Pulmonary artery endothelial cell (primary cell): ENCODE data around the gene MAN1A1. TPM values are rescaled to one million over a fixed set of nuclear protein-coding genes. Genes with fewer than 3 reads are reported as not detected.

Experiments
- DNase-seq: peaks from one replicate; pipeline ENCODE4 v3.0.0-alpha.2; 2011; ENCODE audit warnings: low read depth, low spot score
- total RNA-seq: library from RNA; depleted of rRNA; stranded (reverse); fragments of >200 nt; gene quantifications from 2 replicates; pipeline ENCODE4 v1.2.3, GENCODE V29; 2014

The MAN1A1 gene
- total RNA-seq, 1 donor from 2014 or later, result 29.6 TPM

GRCh38 chr6:119346936-119347335, 2.6 kb downstream of the MAN1A1 start:
- no peak for DNase-seq

GRCh38 chr6:119346450-119346849, 3.1 kb downstream of the MAN1A1 start:
- DNase-seq, result no peak

DNA sequence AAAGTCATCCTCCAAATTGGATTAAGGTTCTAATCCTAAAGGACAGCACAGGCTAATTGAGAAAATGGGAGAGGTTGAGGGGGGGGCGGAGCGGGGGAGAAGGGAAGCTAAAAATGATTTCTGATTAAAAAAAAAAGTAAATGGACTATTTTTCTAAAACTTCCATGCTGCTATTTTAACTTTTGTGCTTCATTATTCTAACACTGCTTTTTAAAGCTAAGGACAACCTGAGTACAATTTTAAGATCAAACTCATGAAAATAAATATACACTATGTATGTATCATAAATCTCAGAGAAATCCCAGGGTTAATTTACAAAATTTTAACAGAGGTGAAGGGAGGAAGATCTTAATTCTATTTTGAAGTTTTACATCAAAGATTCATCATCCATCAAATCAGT, 4.4 kb downstream of the MAN1A1 start:
- DNase-seq, result no peak

DNA sequence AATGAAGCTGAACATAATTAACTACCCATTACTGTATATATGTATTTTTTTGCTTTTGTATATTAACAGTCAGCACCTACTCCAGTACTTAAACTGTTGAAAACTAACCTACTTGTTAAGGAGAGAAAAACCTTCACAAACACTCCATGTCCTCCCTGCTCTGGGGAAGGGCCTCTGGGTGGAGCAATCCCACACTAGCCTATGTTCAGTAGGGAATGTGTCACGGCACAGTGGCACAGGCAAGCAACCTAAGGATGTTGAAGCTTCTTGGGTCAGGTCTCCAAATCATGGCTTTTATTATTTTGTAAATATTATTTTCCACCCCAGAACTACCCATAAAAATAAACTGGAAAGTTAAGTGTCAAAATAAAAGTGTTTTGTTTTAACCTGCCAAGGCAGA, 5.3 kb downstream of the MAN1A1 start:
- no peak for DNase-seq

- DNase-seq, result no peak
These were observed 5.9 kb downstream of the MAN1A1 start for GRCh38 chr6:119343573-119344146.

DNA sequence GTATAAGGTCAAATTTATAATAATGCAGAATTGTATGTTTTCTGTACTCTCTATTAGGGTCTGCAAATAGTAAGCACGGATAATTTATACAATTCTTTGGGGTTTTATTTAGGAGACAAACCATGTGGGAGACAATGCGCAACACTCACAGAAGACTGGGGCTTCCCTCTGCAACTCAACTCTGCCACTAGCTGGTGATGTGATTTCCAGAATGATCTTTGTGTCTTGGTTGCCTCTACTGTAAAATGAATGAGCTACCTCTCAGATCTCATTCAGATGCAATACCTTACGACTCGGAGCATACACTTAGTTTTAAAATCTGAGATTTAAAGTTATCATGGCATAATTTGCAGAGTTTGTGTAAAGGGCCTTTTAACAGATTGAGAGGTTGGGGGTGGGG, 6.4 kb downstream of the MAN1A1 start:
- no peak for DNase-seq

- no peak for DNase-seq
These were observed 7.1 kb downstream of the MAN1A1 start for GRCh38 chr6:119342430-119342829.

DNA sequence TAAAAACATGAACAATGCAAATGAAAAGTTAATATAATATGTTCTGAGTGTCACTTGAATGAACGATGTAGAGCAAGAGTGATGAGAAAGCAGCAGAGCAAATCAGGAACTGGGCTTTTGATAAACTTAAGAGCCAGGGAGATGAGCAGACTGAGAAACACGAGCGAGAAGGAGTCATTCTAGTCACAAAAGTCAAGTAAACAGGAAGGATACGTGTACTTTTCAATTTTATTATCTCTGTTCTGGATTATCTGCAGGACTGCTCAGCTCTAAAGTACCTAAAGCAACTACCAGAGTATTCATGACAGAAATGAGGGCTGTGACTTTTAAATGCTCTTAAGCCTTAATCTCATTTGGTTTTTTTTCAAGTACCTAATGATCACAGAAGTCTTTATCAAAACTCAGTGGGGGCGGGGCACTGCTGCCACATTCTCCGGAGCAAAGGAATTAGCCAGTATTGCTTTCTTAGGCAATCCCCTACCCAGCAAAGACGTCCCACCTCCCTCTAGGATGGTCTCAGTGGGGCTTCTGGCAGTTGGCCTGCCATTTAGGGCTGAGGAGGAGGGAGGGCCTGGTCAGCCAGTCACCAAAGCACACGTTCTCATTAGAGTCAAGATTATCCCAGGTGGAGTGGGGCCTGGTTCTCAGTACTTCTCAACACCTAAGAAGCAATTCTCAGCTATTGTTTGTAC, 8.6 kb downstream of the MAN1A1 start:
- no peak for DNase-seq

GRCh38 chr6:119339941-119340456, 9.6 kb downstream of the MAN1A1 start:
- no peak for DNase-seq

GRCh38 chr6:119337762-119338161, 11.8 kb downstream of the MAN1A1 start:
- no peak for DNase-seq

DNA sequence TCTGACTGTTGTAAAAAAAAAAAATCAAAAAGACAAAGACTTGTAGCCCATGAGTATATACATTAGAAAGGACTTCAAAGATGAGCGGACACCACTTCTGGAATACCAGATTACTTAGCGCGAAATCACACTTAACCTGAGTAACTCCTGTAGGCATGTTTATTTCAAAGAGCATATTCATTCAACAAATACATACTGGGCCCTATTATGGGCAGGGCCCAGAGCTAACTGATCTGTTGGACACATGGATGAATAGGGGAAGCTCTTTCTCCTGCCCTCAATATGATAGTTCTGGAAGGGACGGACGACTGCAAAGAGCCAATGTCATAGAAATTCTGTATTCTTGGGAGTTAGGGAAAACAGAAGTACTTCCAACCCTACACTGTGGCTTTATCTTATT, 12.3 kb downstream of the MAN1A1 start:
- DNase-seq, result no peak

GRCh38 chr6:119334535-119335264, 14.9 kb downstream of the MAN1A1 start:
- DNase-seq, result no peak

GRCh38 chr6:119333707-119334295, 15.8 kb downstream of the MAN1A1 start:
- DNase-seq, result no peak

DNA sequence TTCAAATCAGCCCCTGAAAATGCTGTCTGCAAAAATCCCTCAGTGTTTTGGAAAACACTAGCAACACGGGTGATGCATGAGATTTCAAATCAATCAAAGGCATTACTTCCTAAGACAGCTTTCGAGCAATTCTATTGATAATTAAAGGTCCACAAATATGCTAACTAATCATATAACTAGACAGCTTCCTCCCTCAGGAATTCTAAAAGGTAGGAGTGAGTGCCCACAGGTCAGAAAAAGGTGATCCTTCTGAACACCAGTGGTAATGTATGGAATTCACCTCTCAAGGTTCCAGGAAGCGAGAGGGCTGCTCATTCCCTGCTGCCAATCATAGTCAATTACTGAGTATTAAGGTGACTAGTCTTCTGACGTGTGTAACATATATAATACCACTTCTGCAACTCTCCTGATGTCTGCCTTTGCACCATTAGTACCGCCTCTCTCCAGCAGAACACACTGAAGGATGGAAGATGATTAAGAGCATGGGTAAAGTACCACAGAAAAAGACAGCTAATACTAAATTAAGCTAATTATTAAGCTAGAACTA, 16.4 kb downstream of the MAN1A1 start:
- no peak for DNase-seq

- DNase-seq, result no peak
These were observed 17.8 kb downstream of the MAN1A1 start for GRCh38 chr6:119331663-119332286.

DNA sequence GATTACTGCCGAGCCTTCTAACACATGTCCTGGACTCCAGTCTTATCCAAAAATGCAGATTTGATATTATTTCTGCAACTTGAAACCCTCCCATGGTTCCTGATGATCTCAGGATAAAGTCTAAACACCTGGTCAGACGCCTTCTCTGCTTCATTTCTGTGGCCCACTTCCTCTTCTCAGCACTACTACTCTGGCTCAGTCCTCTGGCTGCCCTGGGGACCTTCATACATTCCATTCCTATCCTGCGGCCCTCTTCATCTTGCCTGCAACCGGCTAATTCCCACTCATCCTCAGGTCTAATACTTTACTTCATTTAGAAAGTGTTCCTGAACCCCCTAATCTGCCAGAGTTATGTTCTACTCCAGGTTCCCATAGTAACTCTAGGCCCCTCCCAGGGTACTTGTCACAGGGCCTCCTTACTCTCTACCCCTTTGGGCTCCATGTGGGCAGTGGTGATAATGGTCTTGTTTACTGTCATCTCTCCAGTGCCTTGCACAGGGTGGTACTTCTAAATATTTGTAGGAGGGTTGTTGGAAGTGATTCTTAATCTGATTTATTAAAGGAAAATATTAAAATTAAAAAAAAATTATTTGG, 18.9 kb downstream of the MAN1A1 start:
- no peak for DNase-seq

DNA sequence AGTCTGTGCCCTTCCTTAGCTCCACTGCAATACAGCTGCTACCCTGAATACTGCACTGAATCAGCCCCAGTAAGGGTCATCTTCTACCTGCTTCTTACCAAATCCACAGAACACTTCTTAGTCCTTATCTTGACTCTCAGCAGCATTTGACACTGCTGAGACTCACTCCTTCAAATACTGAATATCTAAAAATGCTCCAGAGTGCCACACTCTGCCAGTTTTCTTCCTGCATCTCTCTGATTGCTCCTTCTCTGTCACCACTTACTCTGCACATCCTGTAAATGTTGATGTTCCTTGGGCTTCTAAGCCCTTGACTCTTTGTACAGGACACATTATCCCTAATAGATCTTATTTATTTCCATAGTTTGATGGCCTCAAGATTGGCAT, 19.8 kb downstream of the MAN1A1 start:
- DNase-seq, result no peak

DNA sequence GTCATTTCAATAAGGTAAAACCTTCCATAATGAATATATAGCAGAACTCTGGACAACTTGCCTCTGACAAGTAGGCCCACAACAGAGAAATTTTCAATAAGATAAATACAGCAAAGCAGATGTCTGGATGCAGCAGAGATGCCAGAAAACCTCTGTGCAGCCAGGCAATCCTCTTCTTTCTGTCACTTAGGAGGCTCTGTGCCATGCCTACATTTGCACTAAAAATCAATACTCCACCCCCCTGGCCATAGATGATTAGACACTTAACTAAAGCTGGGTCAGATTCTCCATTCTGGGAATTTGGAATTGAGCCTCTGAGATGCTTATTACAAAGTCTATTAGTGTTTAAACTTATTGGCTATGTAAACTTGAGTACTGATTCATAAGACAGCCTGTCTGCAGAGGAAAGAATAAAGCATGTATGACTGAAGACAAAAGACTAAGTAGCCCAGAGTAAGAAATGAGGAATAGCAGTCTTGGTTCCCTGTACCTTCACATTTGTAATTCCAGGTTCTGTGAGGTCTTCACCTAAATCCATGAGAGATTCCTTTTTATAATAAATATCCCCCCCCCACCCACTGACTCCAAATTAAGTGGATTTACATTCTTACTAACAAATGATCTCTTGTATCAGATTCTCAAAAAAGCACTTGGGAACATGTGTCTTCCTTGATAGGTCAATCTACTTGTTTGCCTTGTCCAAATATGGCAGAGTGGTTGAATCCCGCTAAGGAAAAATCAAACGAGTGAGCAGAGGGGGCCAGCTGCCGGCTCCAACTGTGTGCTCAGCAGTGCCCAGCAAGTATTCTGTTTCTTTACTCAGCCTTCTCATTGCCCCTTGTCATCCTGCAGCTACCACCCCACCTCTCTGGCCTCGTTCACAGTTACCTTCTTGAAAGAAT, 20.4 kb downstream of the MAN1A1 start:
- DNase-seq, result no peak

DNA sequence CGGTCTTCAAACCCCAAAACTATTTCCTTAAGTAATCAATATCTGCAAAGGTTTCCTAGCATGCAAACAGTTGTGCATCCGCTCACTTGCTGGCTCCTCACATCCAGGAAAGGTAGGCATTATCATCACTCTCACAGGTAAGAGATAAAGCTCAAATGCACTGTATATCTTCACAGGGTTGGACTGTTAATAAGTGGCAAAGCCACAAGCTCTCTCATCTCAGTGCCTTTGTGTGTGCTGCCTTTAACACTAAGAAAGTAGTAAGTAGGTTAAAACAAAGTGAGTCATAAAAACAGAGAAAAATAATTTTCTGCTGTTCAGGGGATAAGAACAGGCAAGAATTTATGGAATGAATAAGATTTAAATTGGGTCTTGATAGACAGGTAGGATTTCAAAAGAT, 21.3 kb downstream of the MAN1A1 start:
- DNase-seq, result no peak

- DNase-seq, result no peak
These were observed 21.8 kb downstream of the MAN1A1 start for GRCh38 chr6:119327810-119328209.
